Astrocyte of the cerebellum (primary cell): ENCODE measurements around the gene PXDN.
A peak's percentile ranks its signal among the peaks of the same experiment; 100 is the strongest.

Source experiments
- DNase-seq: peaks from one replicate; pipeline ENCODE4 v3.0.0-alpha.2; 2011; ENCODE audit warnings: low read depth
- H3K4me3 ChIP-seq: 2 replicates; pipeline ENCODE4 v1.5.1; 2011; ENCODE audit warnings: mild to moderate bottlenecking, low read depth, low read length, moderate library complexity
- in situ Hi-C: cut with HindIII; loops from 2 replicates; pipeline ENCODE4 v1.10.0; 2017; ENCODE audit warnings: low sequenced_read_pairs
- TF ChIP-seq, protein P1 (sequence below): IDR thresholded peaks from 2 replicates; pipeline ENCODE4 v1.5.1; 2012; ENCODE audit warnings: low read length, low read depth, moderate library complexity, mild to moderate bottlenecking; ENCODE audit errors: missing control alignments

Gene PXDN

DNA sequence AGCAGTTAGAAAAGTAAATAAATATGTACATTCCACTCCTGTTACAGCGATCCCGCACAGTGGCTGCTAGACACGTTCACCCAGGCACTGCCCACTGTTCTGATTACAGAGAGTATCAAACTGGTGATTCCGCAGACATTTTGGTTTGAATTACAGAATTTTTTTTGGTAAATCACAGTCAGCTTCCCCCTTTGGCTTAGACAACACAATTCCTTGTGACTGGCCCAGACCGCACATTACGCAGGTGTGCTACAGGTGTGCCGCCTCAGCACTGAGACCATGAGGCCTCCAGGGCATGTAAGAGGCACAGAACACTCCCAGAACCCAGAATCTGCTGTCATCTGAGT is 112.3 kb downstream of the PXDN start:
- DNase-seq, result peak; percentile 26
- no peak overlapping the region for H3K4me3 ChIP-seq
- in situ Hi-C loops, result no loop called here
- TF ChIP-seq, protein P1, sequence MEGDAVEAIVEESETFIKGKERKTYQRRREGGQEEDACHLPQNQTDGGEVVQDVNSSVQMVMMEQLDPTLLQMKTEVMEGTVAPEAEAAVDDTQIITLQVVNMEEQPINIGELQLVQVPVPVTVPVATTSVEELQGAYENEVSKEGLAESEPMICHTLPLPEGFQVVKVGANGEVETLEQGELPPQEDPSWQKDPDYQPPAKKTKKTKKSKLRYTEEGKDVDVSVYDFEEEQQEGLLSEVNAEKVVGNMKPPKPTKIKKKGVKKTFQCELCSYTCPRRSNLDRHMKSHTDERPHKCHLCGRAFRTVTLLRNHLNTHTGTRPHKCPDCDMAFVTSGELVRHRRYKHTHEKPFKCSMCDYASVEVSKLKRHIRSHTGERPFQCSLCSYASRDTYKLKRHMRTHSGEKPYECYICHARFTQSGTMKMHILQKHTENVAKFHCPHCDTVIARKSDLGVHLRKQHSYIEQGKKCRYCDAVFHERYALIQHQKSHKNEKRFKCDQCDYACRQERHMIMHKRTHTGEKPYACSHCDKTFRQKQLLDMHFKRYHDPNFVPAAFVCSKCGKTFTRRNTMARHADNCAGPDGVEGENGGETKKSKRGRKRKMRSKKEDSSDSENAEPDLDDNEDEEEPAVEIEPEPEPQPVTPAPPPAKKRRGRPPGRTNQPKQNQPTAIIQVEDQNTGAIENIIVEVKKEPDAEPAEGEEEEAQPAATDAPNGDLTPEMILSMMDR, result no peak

DNA sequence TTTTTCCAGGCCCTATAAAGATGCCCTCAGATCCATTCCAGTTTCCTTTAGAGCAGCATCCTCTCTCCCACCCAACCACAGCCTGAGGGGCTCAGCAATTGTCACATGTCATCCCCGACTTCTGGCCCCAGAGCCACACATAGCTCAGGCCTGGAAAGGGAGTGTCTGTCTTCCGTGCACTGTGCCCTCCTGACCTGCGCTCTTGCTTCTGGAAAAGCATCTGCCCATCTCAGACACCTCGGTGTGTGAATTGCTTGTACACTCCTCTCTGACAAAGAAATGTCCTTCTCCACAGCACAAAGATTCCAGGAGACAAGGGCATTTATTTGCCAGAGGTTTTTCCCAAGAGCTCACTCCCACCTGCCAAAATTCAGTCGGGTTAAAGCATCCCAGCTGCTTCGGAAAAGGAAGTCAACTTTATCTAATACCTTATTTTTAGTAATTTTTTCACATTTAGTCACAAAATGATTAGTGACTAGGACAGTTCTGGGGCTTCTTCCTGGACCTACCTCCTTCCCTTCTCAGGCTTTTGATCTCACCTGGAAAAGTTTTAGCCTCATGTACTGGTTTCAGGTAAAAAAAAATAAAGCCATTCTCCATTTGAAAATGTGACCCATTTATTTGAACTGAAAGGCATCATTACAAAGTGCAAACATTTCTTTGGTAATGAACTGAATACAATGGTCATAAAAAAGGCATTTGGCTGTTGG is 112.9 kb downstream of the PXDN start:
- DNase-seq, result no peak
- no peak overlapping the region for H3K4me3 ChIP-seq
- in situ Hi-C loops, result no loop called here
- TF ChIP-seq, protein P1, result no peak

DNA sequence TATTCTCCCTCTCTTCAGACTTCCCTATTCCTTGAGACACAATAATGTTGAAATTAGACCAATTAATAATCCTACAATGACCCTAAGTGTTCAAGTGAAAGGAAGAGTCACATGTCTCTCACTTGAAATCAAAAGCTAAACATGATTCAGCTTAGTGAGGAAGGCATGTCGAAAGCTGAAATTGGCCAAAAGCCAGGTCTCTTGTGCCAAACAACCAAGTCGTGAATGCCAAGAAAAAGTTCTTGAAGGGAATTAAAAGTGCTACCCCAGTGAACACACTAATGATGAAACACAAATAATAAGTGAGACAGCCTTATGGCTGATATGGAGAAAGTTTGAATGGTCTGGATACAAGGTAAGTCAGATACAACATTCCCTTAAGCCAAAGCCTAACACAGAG is 115.4 kb downstream of the PXDN start:
- no peak overlapping the region for H3K4me3 ChIP-seq
- in situ Hi-C loops, result no loop called here
- TF ChIP-seq, protein P1, result no peak
- DNase-seq, result peak; percentile 68

DNA sequence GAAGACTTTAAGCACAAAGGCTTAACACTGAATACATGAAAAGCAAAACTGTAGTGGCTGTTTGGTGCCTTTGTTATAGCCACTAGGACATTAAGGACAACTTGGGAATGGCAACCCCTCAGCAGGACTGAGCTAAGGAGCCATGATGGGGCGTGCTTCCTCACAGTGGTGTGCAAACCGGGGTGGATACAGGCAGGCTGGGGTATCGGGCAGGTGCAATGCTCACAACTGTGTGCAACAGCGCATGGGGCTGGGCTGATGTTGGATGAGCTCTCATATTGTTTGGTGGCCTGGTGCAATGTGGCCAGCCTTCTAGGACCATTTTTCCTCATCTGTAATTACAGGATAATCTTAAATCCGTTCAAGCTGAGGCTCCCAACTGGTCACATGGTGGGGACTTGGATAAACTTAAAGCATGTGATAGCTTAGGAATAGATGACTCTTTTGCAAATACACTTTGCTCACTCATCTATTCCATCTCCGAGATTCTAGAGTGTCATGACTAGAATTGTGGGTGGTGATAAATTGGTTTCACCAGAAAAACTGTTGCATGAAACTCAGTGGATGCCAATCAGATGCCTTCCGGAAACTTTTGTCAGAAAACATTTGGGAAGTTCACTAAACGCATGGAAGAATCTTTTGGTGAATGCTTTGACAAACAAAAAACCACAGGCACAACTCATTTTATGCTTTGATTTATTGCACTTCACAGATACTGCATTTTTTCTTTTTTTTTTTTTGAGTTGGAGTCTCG is 116.5 kb downstream of the PXDN start:
- TF ChIP-seq, protein P1, result no peak
- in situ Hi-C loops, result no loop called here
- DNase-seq, result no peak
- no peak overlapping the region for H3K4me3 ChIP-seq

DNA sequence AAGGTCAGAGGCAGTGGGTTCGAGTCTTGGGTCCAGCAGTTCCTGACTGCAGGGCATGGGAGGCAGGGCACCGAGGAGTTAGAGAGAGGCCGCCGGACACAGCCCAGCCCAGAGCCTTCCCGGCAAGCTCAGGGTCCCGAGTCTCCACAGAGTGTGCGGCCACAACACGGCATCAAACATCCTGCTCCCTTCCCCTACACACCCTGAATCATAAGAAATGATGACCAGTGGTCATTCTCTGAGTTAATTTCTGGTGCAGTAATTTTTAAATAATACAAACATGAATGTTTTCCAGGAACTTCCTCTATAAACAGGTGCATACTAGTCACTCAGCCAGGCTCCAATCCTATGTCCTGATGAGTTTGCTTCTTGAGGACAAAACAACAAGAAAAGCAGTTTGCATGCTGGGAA is 118.0 kb downstream of the PXDN start:
- in situ Hi-C loops, result no loop called here
- DNase-seq, result no peak
- H3K4me3 ChIP-seq, result no peak overlapping the region
- TF ChIP-seq, protein P1, result no peak

DNA sequence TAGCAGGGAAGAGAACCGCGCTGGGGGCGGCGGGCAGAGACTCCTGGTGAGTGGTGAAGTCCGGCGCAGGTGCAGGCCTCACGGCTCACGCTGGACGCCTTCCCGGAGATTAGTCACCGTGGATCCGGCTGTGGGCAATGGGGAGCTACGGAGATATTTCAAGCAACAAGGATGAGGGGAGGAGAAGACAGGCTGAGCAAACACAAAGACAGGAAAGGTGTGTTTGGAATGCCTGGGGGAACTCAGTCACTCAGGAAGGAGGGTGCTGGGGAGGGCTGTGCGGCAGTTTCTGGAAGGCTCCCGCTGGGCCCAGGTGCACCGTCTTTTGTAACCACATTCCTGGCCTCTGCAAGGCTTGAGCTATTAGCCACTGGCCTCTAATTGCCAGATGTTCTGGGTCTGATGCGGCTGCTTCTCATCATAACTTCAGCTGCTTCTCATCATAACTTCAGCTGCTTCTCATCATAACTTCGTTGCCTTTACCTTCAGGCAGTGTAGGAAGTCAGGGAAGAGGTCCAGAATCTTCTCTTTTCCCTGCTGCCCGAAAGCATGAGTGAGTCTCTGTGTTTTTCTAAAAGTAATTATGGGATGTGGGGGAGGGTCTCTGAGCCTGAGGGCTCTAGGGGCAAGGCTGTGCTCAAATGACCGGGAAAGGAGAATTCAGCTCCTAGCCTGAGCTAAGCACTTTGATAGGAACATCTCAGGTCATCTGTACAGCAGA is 118.9 kb downstream of the PXDN start:
- in situ Hi-C loops, result no loop called here

More for the DNA sequence above, 118.9 kb downstream of the PXDN start:
- TF ChIP-seq, protein P1, result no peak
- DNase-seq, result peak; percentile 76
- no peak overlapping the region for H3K4me3 ChIP-seq
